HL-60/S4 treated with phorbol 12-myristate 13-acetate at 8.2 ng/mL for 4 days and 3 days (cell line): ENCODE measurements around the gene SDSL.

ENCODE experiments used
- in situ Hi-C: fragments of 300-500 bp; cut with MboI; formaldehyde crosslinking; loops from 2 replicates; pipeline ENCODE4 v1.15.0; 2022; ENCODE audit warnings: low sequenced_read_pairs

Gene SDSL

GRCh38 chr12:113440947-113441782 is 19.0 kb downstream of the SDSL start:
- in situ Hi-C loops = no loop called here

GRCh38 chr12:113443030-113443539 is 20.9 kb downstream of the SDSL start:
- in situ Hi-C loops = no loop called here

- in situ Hi-C loops = no loop called here
Measured at GRCh38 chr12:113445544-113446171, 23.5 kb downstream of the SDSL start.

- in situ Hi-C loops = no loop called here
Measured at GRCh38 chr12:113448873-113449272, 26.7 kb downstream of the SDSL start.

- in situ Hi-C loops = no loop called here
Measured at GRCh38 chr12:113449299-113449698, 27.1 kb downstream of the SDSL start.

GRCh38 chr12:113449839-113450238 is 27.7 kb downstream of the SDSL start:
- in situ Hi-C loops = no loop called here

- in situ Hi-C loops = no loop called here
Measured at GRCh38 chr12:113452458-113452857, 30.3 kb downstream of the SDSL start.

GRCh38 chr12:113453330-113453729 is 31.1 kb downstream of the SDSL start:
- in situ Hi-C loops = no loop called here

- in situ Hi-C loops = no loop called here
Measured at GRCh38 chr12:113456199-113456598, 34.0 kb downstream of the SDSL start.

- in situ Hi-C loops = no loop called here
Measured at GRCh38 chr12:113456761-113457160, 34.6 kb downstream of the SDSL start.

- in situ Hi-C loops = no loop called here
Measured at GRCh38 chr12:113457185-113457584, 35.0 kb downstream of the SDSL start.

GRCh38 chr12:113457710-113458109 is 35.5 kb downstream of the SDSL start:
- in situ Hi-C loops = no loop called here

- in situ Hi-C loops = loop anchor here (10.0 kb wide), 1 partner anchor 455 kb away; no protein-coding TSS in a partner anchor
Measured at GRCh38 chr12:113459981-113460380, 37.8 kb downstream of the SDSL start.

GRCh38 chr12:113461666-113462065 is 39.5 kb downstream of the SDSL start:
- in situ Hi-C loops = loop anchor here (10.0 kb wide), 1 partner anchor 453 kb away; no protein-coding TSS in a partner anchor

- in situ Hi-C loops = loop anchor here (10.0 kb wide), 1 partner anchor 453 kb away; no protein-coding TSS in a partner anchor
Measured at GRCh38 chr12:113462117-113462774, 40.1 kb downstream of the SDSL start.

- in situ Hi-C loops = loop anchor here (10.0 kb wide), 1 partner anchor 452 kb away; no protein-coding TSS in a partner anchor
Measured at GRCh38 chr12:113462998-113463745, 41.0 kb downstream of the SDSL start.

GRCh38 chr12:113463746-113464451 is 41.7 kb downstream of the SDSL start:
- in situ Hi-C loops = loop anchor here (10.0 kb wide), 1 partner anchor 451 kb away; no protein-coding TSS in a partner anchor

- in situ Hi-C loops = loop anchor here (10.0 kb wide), 1 partner anchor 450 kb away; no protein-coding TSS in a partner anchor
Measured at GRCh38 chr12:113464452-113464775, 42.2 kb downstream of the SDSL start.

- in situ Hi-C loops = loop anchor here (10.0 kb wide), 1 partner anchor 450 kb away; no protein-coding TSS in a partner anchor
Measured at GRCh38 chr12:113464852-113465719, 42.9 kb downstream of the SDSL start.
